T47D (cell line): Measurements from ENCODE around the gene AZU1.
A peak's percentile ranks its signal among the peaks of the same experiment; 100 is the strongest.
"Not testable (repeated sequence)": the region's sequence is repeated elsewhere in the genome, so short reads cannot be mapped to it uniquely, and the experiment has no call there.

Source experiments
- DNase-seq, 2 experiments: peaks; one replicate each; pipeline versions ENCODE4 v3.0.0 to v3.0.0-alpha.2; 2011 to 2012; ENCODE audit warnings: low read depth in 1 of 2, low spot score in 1 of 2
- JUND ChIP-seq: IDR thresholded peaks from 2 replicates; pipeline ENCODE4 v1.6.1; 2012; ENCODE audit warnings: low read depth
- in situ Hi-C: cut with HindIII; loops from 2 replicates; pipeline ENCODE4 v1.10.0; 2016; ENCODE audit warnings: low sequenced_read_pairs, low pct_unique_long_range_greater_than_20kb

AZU1 gene

GRCh38 chr19:834216-834615 lies 6.6 kb downstream of the AZU1 start:
- no peak for DNase-seq
- TF ChIP-seq JUND: no peak
- in situ Hi-C loops: no loop called here

- TF ChIP-seq JUND: no peak
- no peak for DNase-seq
- in situ Hi-C loops: no loop called here
Measured at GRCh38 chr19:835210-835810, 7.7 kb downstream of the AZU1 start.

- in situ Hi-C loops: no loop called here
- TF ChIP-seq JUND: no peak
- DNase-seq: no peak
Measured at GRCh38 chr19:840519-841206, 13.0 kb downstream of the AZU1 start, which contains the start of gene PRTN3. Gene PRTN3 (plus strand): TSS chr19:840999. CDS start chr19:841009, 10 bp downstream.

- in situ Hi-C loops, DNase-seq: not testable (repeated sequence)
Measured at GRCh38 chr19:842802-843179, 15.2 kb downstream of the AZU1 start.

- no peak for TF ChIP-seq JUND
- peak in 1 of 2 experiments; percentile 51 for DNase-seq
Measured at GRCh38 chr19:843180-843835, 15.7 kb downstream of the AZU1 start.

GRCh38 chr19:843836-844545 lies 16.4 kb downstream of the AZU1 start:
- no peak for TF ChIP-seq JUND
- in situ Hi-C loops: no loop called here
- no peak for DNase-seq

More at GRCh38 chr19:843180-843835, 15.7 kb downstream of the AZU1 start:
- in situ Hi-C loops: no loop called here

- TF ChIP-seq JUND: no peak
Measured at GRCh38 chr19:844546-844971, 16.9 kb downstream of the AZU1 start.

GRCh38 chr19:845707-846521 lies 18.3 kb downstream of the AZU1 start:
- no peak for TF ChIP-seq JUND
- DNase-seq: no peak
- in situ Hi-C loops: no loop called here

More at GRCh38 chr19:844546-844971, 16.9 kb downstream of the AZU1 start:
- DNase-seq: no peak
- in situ Hi-C loops: no loop called here

- DNase-seq: no peak
- in situ Hi-C loops: no loop called here
- no peak for TF ChIP-seq JUND
Measured at GRCh38 chr19:848386-848921, 20.8 kb downstream of the AZU1 start.

- DNase-seq, in situ Hi-C loops: not testable (repeated sequence)
Measured at GRCh38 chr19:849195-849594, 21.6 kb downstream of the AZU1 start.

GRCh38 chr19:850221-850978 lies 22.8 kb downstream of the AZU1 start:
- peak; percentile 70 to 81 for DNase-seq
- no peak for TF ChIP-seq JUND
- in situ Hi-C loops: no loop called here
